HG02852 (cell line): ENCODE results near the gene HORMAD1.
"Not testable (repeated sequence)": the region's sequence is repeated elsewhere in the genome, so short reads cannot be mapped to it uniquely, and the experiment has no call there.

ENCODE experiments used
- ATAC-seq: cut with Tn5 transposase; IDR thresholded peaks from one replicate; pipeline ENCODE4 v1.9.1; 2021; ENCODE audit warnings: mild to moderate bottlenecking, moderate library complexity; ENCODE audit not compliant: unreplicated experiment

The HORMAD1 gene, protein sequence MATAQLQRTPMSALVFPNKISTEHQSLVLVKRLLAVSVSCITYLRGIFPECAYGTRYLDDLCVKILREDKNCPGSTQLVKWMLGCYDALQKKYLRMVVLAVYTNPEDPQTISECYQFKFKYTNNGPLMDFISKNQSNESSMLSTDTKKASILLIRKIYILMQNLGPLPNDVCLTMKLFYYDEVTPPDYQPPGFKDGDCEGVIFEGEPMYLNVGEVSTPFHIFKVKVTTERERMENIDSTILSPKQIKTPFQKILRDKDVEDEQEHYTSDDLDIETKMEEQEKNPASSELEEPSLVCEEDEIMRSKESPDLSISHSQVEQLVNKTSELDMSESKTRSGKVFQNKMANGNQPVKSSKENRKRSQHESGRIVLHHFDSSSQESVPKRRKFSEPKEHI

DNA sequence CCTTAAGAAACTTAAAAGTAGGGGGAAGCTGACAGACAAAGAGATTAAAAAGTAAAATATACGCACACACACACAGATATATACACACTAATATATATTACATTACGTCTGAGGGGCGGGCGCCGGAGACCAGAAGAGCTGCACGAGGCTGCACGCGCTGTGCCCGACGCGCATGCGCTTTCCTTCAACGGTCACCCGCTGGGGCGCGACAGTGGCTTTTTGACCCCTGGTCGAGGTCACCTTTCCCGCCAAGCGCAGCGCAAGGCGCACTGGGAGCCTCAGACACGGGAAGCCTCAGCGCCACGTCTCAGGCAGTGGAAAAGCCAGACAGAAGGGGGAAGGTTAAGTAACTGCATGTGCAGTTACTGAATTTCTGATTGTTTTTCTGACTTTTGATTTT is at the start of gene HORMAD1:
Gene HORMAD1, minus strand, starts transcription at position 193 of the 400 bp plus-strand sequence. CDS start 1,390 bp downstream, outside the sequence.
- no peak for ATAC-seq

DNA sequence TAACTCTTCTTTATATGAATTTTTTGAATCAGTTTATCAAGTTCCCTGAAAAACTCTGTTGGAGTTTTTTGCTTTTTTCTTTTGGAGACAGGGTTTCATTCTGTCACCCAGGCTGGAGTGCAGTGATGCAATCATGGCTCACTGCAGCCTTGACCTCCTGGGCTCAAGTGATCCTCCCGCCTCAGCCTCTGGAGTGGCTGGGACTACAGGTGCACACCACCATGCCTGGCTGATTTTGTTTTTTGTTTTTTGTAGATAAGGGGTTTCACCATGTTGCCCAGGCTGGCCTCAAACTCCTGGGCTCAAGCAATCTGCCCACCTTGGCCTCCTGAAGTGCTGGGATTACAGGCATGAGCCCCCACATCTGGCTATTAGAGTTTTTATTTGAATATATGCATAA is 47.0 kb upstream of the HORMAD1 start:
- not testable (repeated sequence) for ATAC-seq

DNA sequence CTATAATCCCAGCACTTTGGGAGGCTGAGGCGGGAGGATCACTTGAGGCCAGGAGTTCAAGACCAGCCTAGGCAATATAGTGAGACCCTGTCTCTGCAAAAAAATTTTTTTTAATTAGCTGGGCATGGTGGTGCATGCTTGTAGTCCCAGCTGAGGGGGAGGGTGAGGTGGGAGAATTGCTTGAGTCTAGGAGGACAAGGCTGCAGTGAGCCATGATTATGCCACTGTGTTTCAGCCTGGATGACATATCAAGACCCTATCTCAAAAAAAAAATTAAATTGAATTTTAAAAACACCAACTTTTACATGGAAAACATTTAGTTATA is 45.2 kb upstream of the HORMAD1 start:
- not testable (repeated sequence) for ATAC-seq

DNA sequence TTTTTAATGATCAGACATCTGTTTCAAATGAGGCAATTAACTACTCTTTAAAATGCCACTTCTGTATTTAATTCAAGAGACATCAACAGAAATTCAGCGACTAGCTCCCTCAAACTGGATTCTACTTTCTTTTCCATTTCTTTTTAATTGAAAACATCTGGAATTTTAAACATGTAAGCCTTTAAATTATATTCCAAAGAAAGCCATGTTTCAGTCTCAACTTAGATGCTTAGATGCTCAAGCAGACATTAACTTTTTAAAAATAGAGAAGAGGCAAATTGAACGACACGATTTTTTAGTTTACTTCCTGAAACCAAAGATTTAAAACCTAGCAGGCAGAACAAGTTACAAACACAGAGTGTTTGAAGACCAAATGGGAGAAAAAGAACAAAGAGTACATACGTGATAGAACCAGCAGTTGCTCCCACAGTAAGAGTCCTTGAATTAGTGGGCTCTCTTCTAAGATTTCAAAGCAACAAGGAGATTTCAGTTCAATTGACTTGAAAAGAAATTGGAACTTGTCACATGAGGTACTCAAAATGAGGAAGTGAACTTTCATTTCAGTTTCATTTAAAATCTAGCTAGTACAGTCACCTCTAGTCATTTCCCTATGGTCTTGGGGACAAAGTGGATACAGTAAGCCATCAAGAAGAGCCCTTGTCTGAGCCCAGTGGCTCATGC is 44.7 kb upstream of the HORMAD1 start, which contains the start of gene CTSS:
Gene CTSS, minus strand, starts transcription at position 483 of the 681 bp plus-strand sequence. CDS start 1,015 bp downstream, outside the sequence.
- peak; percentile 85 for ATAC-seq

DNA sequence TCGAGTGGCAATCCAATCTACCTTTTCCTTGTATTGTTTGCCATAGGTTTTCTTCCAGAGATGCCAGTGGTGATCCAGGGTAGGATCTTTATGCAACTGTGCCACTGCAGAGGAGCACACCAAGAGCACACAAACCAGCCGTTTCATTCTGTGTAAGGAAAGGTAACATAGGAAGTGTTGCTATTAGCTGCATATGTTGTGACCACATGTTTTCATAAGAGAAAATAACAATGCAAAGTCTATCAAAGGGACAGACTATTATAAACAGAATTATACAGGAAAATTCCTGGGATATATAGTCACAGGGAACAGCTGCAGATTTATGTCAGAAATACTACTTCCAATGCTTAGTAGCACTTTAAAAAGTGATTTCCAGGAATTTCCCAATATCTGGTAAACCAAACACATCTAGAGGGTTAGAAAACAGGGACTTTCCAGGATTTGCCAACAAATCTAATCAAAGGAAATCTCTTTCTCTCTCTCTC is 44.0 kb upstream of the HORMAD1 start:
- ATAC-seq: no peak

DNA sequence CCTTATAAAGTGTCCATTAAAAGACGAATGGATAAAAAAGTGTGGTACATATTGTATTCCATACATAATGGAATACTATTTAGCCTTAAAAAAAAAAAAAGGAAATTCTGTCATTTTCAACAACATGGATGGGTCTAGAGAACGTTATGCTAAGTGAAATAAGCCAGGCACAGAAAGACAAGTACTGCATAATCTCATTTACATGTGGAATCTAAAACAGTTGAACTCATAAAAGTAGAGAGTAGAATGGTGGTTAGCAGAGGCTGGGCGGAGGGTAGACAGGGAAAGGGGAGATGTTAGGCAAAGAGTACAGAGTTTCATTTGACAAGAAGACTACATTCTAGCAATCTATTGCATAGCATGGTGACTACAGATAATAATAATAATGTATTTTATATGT is 42.3 kb upstream of the HORMAD1 start:
- ATAC-seq: no peak

DNA sequence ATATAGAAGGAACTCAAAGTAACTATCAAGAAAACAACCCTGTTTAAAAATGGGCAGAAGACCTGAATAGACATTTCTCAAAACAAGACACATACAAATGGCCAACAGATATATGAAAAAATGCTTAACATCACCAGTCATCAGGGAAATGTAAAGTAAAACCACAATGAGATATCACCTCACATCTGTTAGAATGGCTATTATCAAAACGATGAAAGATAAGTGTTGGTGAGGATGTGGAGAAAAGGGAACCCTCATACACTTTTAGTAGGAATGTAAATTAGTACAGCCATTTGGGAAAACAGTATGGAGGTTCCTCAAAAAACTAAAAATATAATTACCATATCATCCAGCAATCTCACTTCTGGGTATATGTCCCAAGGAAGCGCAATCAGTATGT is 41.9 kb upstream of the HORMAD1 start:
- no peak for ATAC-seq

DNA sequence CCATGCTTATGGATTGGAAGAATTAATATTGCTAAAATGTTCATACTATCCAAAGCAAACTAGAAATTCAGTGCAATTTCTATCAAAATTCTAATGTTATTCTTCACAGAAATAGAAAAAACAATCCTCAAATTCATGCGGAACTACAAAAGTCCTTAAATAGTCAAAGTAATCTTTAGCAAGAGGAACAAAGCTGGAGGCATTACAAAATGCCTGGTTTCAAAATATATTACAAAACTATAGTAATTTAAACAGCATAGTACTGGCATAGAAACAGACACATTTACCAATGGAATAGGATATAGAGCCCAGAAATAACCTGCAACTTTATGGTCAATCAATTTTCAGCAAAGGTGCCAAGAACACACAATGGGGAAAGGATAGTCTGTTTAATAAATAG is 41.1 kb upstream of the HORMAD1 start:
- ATAC-seq: no peak

DNA sequence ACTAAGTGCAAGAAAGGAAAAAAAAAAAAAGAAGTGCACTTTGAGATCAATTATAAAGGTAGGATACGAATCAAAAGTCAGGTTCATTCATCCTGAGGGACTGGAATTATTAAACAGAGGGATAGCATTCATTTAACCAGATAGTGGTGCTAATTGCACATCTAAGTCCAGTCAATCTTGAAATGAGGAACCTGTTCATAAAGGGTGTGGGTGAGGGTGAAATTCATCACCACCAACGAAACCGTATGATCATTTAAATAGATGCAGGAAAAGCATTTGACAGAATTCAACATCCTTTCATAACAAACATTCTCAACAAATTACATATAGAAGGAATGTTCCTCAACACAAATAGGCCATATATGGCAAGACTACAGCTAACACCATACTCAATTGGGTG is 39.3 kb upstream of the HORMAD1 start:
- no peak for ATAC-seq

DNA sequence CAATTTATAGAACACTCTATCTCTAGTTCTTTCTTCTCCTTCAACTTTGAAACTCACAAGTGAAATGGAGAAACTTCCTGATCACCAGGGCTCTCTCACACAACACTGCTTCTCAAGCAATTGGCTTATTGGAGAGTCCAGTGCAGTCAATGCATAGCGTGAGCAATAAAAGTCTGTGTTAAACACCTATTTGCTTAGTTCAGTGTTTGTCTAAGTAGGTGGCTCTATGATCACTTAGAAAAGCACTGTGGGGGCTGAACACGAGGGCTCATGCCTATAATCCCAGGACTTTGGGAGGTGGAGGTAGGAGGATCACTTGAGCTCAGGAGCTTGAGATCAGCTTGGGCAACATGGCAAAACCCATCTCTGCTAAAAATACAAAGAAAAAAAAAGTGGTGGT is 32.7 kb upstream of the HORMAD1 start:
- no peak for ATAC-seq

DNA sequence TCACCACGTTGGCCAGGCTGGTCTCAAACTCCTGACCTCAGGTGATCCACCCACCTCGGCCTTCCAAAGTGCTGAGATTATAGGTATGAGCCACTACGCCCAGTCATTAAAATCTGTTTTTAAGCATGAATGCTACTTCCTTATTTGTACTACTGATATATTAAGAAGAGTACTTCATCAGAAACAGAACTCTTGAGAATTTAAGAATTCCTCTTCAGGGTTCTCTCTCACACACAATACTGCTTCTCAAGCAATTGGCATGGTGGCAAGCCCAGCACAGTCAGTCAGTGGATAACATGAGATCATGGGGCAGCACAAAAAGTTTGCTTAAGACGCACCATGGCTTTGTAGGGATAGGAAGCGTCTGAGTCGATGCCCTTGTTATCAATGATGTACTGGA is 30.7 kb upstream of the HORMAD1 start:
- no peak for ATAC-seq

DNA sequence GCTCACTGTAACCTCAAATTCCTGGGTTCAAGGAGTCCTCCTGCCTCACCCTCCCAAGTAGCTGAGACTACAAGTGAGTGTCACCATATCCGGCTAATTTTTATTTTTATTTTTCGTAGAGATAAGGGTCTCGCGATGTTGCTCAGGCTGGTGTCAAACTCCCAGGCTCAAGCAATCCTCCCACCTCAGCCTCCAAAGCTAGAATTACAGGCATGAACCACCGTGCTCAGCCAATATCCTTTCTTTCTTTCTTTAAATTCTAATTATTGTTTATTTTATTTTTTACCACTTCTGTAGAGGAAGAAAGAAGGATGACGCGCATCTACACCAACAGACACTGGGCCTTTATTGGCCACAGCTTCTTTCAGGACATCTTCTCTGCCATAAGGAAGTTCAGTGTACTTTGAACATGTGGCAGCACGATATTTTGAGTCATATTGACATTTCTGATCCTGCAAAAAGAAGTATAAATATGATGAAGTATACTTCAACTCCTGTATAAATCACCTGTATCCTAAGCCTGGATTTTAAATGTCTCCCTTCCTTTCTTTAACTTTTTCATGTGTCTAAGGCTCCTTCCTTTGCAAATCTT is 29.1 kb upstream of the HORMAD1 start:
- no peak for ATAC-seq

DNA sequence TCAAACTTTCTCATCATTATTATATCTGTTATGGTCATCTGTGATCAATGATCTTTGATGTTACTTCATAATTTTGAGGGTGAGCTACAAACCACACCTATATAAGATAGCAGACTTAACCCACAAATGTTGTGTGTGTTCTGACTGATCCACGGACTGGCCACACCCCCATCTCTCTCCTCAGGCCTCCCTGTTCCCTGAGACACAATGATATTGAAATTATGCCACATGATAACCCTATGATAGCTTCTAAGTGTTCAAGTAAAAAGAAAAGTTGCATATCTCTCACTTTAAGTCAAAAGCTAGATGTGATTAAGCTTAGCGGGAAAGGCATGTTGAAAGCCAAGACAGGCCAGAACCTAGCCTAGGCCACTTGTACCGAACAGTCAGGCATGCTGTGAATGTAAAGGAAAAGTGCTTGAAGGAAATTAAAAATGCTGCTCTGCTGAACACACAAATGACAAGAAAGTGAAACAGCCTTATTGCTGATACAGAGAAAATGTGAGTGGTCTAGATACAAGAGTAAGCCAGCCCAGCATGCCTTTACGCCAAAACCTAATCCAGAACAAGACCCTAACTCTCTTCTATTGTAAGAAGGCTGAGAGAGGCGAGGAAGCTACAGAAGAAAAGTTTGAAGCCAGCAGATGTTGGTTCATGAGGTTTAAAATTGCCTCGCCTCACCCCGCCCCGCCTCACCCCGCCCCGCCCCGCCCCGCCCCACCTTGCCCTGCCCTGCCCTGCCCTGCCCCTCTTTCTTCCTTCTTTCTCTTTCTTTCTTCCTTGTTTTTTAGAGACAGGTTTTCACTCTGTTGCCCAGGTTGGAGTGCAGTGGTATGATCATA is 28.4 kb upstream of the HORMAD1 start:
- ATAC-seq: no peak

DNA sequence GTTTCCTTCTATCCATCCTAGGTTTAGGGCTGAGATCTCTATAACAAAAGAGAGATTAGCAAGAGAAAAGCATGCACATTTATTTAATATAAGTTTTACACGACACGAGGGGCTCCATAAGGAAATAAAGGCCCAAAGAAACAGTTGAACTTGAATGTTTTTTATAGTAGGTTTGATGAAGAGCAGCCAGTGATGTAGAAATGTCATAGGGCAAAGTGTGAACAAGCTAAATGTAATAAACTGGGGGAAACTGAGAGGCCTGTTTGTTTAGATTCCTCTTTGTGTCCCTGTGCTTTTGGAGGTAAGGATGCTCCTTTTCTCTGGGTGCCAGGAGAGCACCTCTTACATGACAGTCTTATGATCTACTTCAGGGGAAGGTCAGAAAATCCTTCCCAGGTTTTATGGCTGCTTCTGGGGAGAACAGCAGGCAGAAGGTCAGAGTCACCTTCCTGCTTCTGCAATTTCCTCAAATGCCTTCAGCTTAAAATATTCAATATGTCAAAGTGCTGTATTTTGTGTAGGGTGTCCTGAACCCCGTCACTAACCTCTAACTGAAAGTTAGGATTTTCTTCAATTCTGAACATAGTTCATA is 9.5 kb upstream of the HORMAD1 start:
- ATAC-seq: no peak

DNA sequence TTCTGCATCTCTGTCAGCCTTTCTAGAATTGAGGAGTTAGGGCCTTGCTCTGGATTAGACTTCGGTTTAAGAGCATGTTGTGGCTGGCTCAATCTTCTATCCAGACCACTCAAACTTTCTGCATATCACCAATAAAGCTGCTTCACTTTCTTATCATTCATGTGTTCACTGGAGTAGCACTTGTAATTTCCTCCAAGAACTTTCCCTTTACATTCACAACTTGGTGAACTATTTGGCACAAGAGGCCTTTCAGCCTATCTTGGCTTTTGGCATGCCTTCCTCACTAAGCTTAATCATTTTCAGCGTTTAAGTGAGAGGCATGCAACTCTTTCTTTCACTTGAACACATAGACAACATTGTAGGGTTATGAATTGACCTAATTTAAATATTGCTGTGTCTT is 3.6 kb upstream of the HORMAD1 start:
- no peak for ATAC-seq

DNA sequence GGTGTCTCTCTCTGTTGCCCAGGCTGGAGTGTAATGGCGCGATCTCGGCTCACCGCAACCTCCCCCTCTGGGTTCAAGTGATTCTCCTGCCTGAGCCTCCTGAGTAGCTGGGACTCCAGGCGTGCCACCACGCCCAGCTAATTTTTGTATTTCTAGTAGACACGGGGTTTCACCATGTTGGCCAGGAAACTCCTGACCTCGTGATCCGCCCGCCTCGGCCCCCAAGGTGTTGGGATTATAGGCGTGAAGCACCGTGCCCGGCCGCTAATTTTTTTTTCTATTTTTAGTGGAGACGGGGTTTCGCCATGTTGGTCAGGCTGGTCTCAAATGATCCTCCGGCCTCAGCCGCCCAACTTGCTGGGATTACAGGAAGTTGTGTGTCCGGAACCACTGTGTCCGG is 597 bp downstream of the HORMAD1 start:
- no peak for ATAC-seq

DNA sequence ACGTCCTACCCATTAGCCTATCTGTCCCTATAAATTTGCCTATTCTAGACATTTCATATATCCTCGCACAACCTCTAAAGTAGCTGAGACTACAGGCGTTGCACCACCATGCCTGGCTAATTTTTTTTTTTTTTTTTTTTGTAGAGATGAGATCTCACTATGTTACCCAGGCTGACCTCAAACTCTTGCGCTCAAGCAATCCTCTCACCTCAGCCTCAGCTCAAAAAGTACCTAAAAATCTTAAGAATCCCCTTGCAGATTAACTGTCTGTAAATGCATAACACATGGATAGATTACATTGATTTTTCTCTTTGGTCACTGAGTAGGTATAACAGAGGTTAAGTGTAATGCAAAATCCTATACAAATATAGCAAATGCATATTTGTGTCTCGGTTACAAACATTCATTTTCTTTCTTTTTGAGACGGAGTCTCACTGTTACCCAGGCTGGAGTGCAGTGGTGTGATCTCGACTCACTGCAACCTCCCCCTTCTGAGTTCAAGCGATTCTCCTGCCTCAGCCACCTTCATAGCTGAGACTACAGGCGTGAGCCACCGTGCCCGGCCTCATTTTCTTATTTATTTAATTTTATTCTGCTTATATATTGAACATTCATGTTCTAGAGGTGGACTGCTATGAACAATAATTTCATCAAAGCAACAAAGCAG is 2.3 kb downstream of the HORMAD1 start:
- no peak for ATAC-seq

DNA sequence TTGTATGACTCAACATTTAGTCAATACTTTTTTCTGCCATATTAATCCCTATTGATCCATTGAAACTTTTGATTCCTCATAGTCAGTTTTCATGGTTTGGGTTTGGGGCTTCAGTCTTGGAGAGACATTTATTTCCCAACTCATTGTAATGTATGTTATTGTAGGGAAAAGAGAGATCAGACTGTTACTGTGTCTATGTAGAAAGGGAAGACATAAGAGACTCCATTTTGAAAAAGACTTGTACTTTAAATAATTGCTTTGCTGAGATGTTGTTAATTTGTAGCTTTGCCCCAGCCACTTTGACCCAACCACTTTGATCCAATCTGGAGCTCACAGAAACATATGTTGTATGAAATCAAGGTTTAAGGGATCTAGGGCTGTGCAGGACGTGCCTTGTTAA is 11.7 kb downstream of the HORMAD1 start:
- ATAC-seq: not testable (repeated sequence)

DNA sequence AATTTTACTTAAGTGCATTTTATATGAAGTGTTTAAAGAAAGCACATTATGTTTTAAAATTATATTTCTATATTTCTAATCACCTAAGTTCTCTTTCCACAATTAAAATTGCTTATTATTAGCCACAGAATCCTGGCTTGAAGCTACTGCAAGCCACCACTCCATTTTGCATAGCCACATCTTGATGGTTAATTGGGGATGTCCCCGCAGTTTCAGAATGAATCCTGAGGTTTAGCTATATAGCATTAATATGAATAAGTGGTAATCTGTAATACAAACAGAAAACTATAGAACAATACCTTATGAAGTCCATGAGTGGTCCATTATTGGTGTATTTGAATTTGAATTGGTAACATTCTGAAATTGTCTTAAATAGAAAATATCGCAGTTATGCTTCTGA is 12.1 kb downstream of the HORMAD1 start:
- peak; percentile 81 for ATAC-seq

DNA sequence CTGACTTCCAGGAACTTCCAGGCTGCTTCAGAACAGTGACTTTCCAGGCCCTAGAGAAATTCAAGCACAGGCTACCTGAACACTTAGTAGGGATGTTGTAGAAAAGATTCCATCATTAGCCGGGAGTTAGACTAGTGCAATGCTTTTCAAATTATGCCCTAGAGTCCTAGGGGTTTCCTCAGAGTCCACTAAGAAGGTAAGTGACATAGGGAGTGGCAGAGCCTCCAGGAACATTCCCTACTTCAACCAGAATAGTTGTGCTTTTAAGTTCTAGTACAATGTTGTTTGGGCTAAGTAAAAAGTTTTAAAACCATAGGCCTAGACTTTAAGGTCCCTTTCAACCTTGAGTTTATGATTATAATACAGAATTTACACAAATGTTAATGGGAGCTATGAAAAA is 14.6 kb downstream of the HORMAD1 start:
- ATAC-seq: no peak
